Measurements from ENCODE around the gene ZNF205. TPM values are rescaled to one million over a fixed set of nuclear protein-coding genes. Genes with fewer than 3 reads are reported as not detected.

The ZNF205 gene
- total RNA-seq, 1 donor from 2014 or later: 15.4 TPM

GRCh38 chr16:3112881-3113574 is 642 bp downstream of the ZNF205 start:
- no peak for FAIRE-seq

DNA sequence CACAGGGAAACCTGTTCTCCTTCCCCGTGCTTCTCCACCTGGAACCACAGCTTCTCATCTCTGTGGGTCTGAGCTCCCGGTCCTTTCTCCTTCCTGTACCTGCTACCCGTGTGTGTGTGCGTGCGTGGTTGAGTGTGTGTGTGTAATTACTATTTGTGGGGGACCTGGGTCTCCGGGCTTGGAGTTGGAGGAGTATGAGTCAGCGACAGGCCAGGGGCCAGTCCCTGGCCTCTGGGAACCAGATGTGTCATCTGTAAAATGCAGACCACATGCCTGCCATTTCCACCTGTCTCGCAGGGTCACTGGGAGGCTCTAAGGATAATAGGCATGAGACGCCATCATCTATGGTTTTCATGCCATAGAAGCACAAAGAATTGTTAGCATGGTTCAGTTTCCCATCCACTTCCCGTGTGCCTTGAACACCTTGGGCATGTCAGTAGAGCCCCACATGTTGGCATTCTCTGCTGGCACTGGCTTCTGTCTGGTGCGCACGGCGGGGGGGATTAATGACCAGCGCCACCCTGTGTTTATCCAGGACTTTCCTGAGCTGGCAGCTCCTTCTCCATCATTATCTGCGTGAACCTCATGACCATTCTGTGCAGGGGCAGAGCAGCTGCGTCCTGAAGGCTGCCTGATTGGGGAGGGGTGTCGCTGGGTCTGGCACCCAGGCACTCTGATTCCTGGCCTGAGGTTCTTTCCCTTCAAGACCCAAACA is 1.5 kb downstream of the ZNF205 start:
- peaks cover 14% of the 10 kb centered on the region for H3K4me1 Mint-ChIP-seq (ENCODE audit: low read depth, unreplicated experiment)

More at GRCh38 chr16:3112881-3113574, 642 bp downstream of the ZNF205 start:
- Histone ChIP-seq H3K27me3 (ENCODE audit: insufficient read depth, low read length) (no peaks in the 10 kb centered on the region), H3K27ac (ENCODE audit: low read depth, low read length) (no peak overlapping the region), H3K4me1 (ENCODE audit: insufficient read depth, low read length) (peaks cover 16% of the 10 kb centered on the region), H3K79me2 (ENCODE audit: insufficient read depth, low read length) (peaks cover 22% of the 10 kb centered on the region), H3K9me3 (ENCODE audit: insufficient read depth, low read depth, low read length) (no peaks in the 10 kb centered on the region), H3K9ac (ENCODE audit: low read length) (peak overlapping the region; percentile 89), H4K20me1 (ENCODE audit: insufficient read depth, low read length) (peaks cover 12% of the 10 kb centered on the region), H3K4me2 (ENCODE audit: low read length) (peak overlapping the region; percentile 99), H3K36me3 (ENCODE audit: insufficient read depth, low read length) (peaks cover 3% of the 10 kb centered on the region), H3K4me3 (ENCODE audit: insufficient read depth, low read depth, low read length) (peak overlapping the region; percentile 82), H2AFZ (ENCODE audit: low read depth, low read length) (peak overlapping the region; percentile 72)
- peak overlapping the region; percentile 77 for H3K27ac Mint-ChIP-seq (ENCODE audit: unreplicated experiment)
- no peak for DNase-seq (ENCODE audit: low read depth)
- TF ChIP-seq EZH2 (IDR thresholded peaks at IDR 0.05; ENCODE audit: insufficient read depth, low read length) (no peak), CTCF (IDR thresholded peaks at IDR 0.05; ENCODE audit: insufficient read depth, low read depth, low read length) (no peak)
- H3K4me3 Mint-ChIP-seq (ENCODE audit: unreplicated experiment): peak overlapping the region; percentile 95
- peaks cover 2% of the 10 kb centered on the region for H3K36me3 Mint-ChIP-seq (ENCODE audit: low read depth, unreplicated experiment)
- H3K9me3 Mint-ChIP-seq (ENCODE audit: unreplicated experiment): no peaks in the 10 kb centered on the region
- no peaks in the 10 kb centered on the region for H3K27me3 Mint-ChIP-seq (ENCODE audit: low read depth, unreplicated experiment)
- peaks cover 11% of the 10 kb centered on the region for H3K4me1 Mint-ChIP-seq (ENCODE audit: low read depth, unreplicated experiment)

More for the DNA sequence above, 1.5 kb downstream of the ZNF205 start:
- Histone ChIP-seq H3K9me3 (ENCODE audit: insufficient read depth, low read depth, low read length) (no peaks in the 10 kb centered on the region), H4K20me1 (ENCODE audit: insufficient read depth, low read length) (peaks cover 12% of the 10 kb centered on the region), H3K27me3 (ENCODE audit: insufficient read depth, low read length) (no peaks in the 10 kb centered on the region), H3K36me3 (ENCODE audit: insufficient read depth, low read length) (peaks cover 3% of the 10 kb centered on the region), H3K4me3 (ENCODE audit: insufficient read depth, low read depth, low read length) (peak overlapping the region; percentile 82), H3K4me2 (ENCODE audit: low read length) (peak overlapping the region; percentile 99), H2AFZ (ENCODE audit: low read depth, low read length) (no peak overlapping the region), H3K79me2 (ENCODE audit: insufficient read depth, low read length) (peaks cover 22% of the 10 kb centered on the region), H3K9ac (ENCODE audit: low read length) (peak overlapping the region; percentile 89), H3K27ac (ENCODE audit: low read depth, low read length) (no peak overlapping the region), H3K4me1 (ENCODE audit: insufficient read depth, low read length) (peaks cover 16% of the 10 kb centered on the region)
- no peak for TF ChIP-seq EZH2 (IDR thresholded peaks at IDR 0.05; ENCODE audit: insufficient read depth, low read length)
- no peak for TF ChIP-seq CTCF (IDR thresholded peaks at IDR 0.05; ENCODE audit: insufficient read depth, low read depth, low read length)
- peak overlapping the region; percentile 95 for H3K4me3 Mint-ChIP-seq (ENCODE audit: unreplicated experiment)
- FAIRE-seq (no peak), DNase-seq (ENCODE audit: low read depth) (no peak)
- H3K27me3 Mint-ChIP-seq (ENCODE audit: low read depth, unreplicated experiment): no peaks in the 10 kb centered on the region
- H3K36me3 Mint-ChIP-seq (ENCODE audit: low read depth, unreplicated experiment): peaks cover 2% of the 10 kb centered on the region
- H3K27ac Mint-ChIP-seq (ENCODE audit: unreplicated experiment): peak overlapping the region; percentile 3
- H3K9me3 Mint-ChIP-seq (ENCODE audit: unreplicated experiment): no peaks in the 10 kb centered on the region
